ENCODE measurements around the gene EGR4.

EGR4 gene

GRCh38 chr2:73297151-73297559 lies 3.8 kb upstream of the EGR4 start:
- no peak for DNase-seq (ENCODE audit: low read depth, low spot score)
- peaks cover 59% of the 10 kb centered on the region for H3K27me3 ChIP-seq (ENCODE audit: insufficient read depth, insufficient read length)

GRCh38 chr2:73295751-73296400 lies 2.5 kb upstream of the EGR4 start:
- H3K4me1 ChIP-seq (ENCODE audit: insufficient read depth, insufficient read length), result peaks cover 5% of the 10 kb centered on the region
- H3K36me3 ChIP-seq (ENCODE audit: insufficient read depth, insufficient read length, low read length), result no peaks in the 10 kb centered on the region
- DNase-seq (ENCODE audit: low read depth, low spot score), result no peak
- TF ChIP-seq ZNF274 (IDR thresholded peaks at IDR 0.05; ENCODE audit: low read depth, low read length), result no peak
- TF ChIP-seq SUZ12 (IDR thresholded peaks at IDR 0.05; ENCODE audit: extremely low read depth, insufficient read depth, insufficient read length), result no peak
- no peak for TF ChIP-seq YY1 (IDR thresholded peaks at IDR 0.05; ENCODE audit: insufficient read depth, insufficient read length)
- no peak overlapping the region for H3K9ac ChIP-seq (ENCODE audit: insufficient read length, low read depth)
- peaks cover 72% of the 10 kb centered on the region for H3K27me3 ChIP-seq (ENCODE audit: insufficient read depth, insufficient read length)
- no peaks in the 10 kb centered on the region for H3K9me3 ChIP-seq (ENCODE audit: insufficient read depth, low read length)
- no peak overlapping the region for H3K4me3 ChIP-seq (ENCODE audit: insufficient read length, low read depth)

More at GRCh38 chr2:73297151-73297559, 3.8 kb upstream of the EGR4 start:
- Histone ChIP-seq H3K4me1 (ENCODE audit: insufficient read depth, insufficient read length) (peaks cover 5% of the 10 kb centered on the region), H3K4me3 (ENCODE audit: insufficient read length, low read depth) (no peak overlapping the region), H3K36me3 (ENCODE audit: insufficient read depth, insufficient read length, low read length) (no peaks in the 10 kb centered on the region), H3K9me3 (ENCODE audit: insufficient read depth, low read length) (no peaks in the 10 kb centered on the region), H3K9ac (ENCODE audit: insufficient read length, low read depth) (no peak overlapping the region)
- TF ChIP-seq YY1 (IDR thresholded peaks at IDR 0.05; ENCODE audit: insufficient read depth, insufficient read length) (no peak), ZNF274 (IDR thresholded peaks at IDR 0.05; ENCODE audit: low read depth, low read length) (no peak), SUZ12 (IDR thresholded peaks at IDR 0.05; ENCODE audit: extremely low read depth, insufficient read depth, insufficient read length) (no peak)

GRCh38 chr2:73294239-73294638 lies 891 bp upstream of the EGR4 start:
- Histone ChIP-seq H3K4me3 (ENCODE audit: insufficient read length, low read depth) (no peak overlapping the region), H3K9ac (ENCODE audit: insufficient read length, low read depth) (no peak overlapping the region), H3K4me1 (ENCODE audit: insufficient read depth, insufficient read length) (peaks cover 5% of the 10 kb centered on the region)

GRCh38 chr2:73292906-73293533 lies 328 bp downstream of the EGR4 start:
- no peak for TF ChIP-seq ZNF274 (IDR thresholded peaks at IDR 0.05; ENCODE audit: low read depth, low read length)
- peak; percentile 90 for TF ChIP-seq SUZ12 (IDR thresholded peaks at IDR 0.05; ENCODE audit: extremely low read depth, insufficient read depth, insufficient read length)
- TF ChIP-seq YY1 (IDR thresholded peaks at IDR 0.05; ENCODE audit: insufficient read depth, insufficient read length), result no peak
- Histone ChIP-seq H3K4me1 (ENCODE audit: insufficient read depth, insufficient read length) (peaks cover 5% of the 10 kb centered on the region), H3K9me3 (ENCODE audit: insufficient read depth, low read length) (no peaks in the 10 kb centered on the region), H3K9ac (ENCODE audit: insufficient read length, low read depth) (peak overlapping the region; percentile 32), H3K27me3 (ENCODE audit: insufficient read depth, insufficient read length) (peaks cover 100% of the 10 kb centered on the region), H3K36me3 (ENCODE audit: insufficient read depth, insufficient read length, low read length) (no peaks in the 10 kb centered on the region), H3K4me3 (ENCODE audit: insufficient read length, low read depth) (peak overlapping the region; percentile 52)
- no peak for DNase-seq (ENCODE audit: low read depth, low spot score)

More at GRCh38 chr2:73294239-73294638, 891 bp upstream of the EGR4 start:
- H3K9me3 ChIP-seq (ENCODE audit: insufficient read depth, low read length), result no peaks in the 10 kb centered on the region
- H3K36me3 ChIP-seq (ENCODE audit: insufficient read depth, insufficient read length, low read length), result no peaks in the 10 kb centered on the region
- DNase-seq (ENCODE audit: low read depth, low spot score), result no peak
- TF ChIP-seq ZNF274 (IDR thresholded peaks at IDR 0.05; ENCODE audit: low read depth, low read length) (no peak), YY1 (IDR thresholded peaks at IDR 0.05; ENCODE audit: insufficient read depth, insufficient read length) (no peak), SUZ12 (IDR thresholded peaks at IDR 0.05; ENCODE audit: extremely low read depth, insufficient read depth, insufficient read length) (no peak)
- H3K27me3 ChIP-seq (ENCODE audit: insufficient read depth, insufficient read length), result peaks cover 88% of the 10 kb centered on the region

- Histone ChIP-seq H3K4me3 (ENCODE audit: insufficient read length, low read depth) (peak overlapping the region; percentile 52), H3K36me3 (ENCODE audit: insufficient read depth, insufficient read length, low read length) (no peaks in the 10 kb centered on the region), H3K4me1 (ENCODE audit: insufficient read depth, insufficient read length) (peaks cover 5% of the 10 kb centered on the region), H3K9me3 (ENCODE audit: insufficient read depth, low read length) (no peaks in the 10 kb centered on the region), H3K27me3 (ENCODE audit: insufficient read depth, insufficient read length) (peaks cover 100% of the 10 kb centered on the region), H3K9ac (ENCODE audit: insufficient read length, low read depth) (no peak overlapping the region)
- DNase-seq (ENCODE audit: low read depth, low spot score), result no peak
- no peak for TF ChIP-seq YY1 (IDR thresholded peaks at IDR 0.05; ENCODE audit: insufficient read depth, insufficient read length)
- no peak for TF ChIP-seq ZNF274 (IDR thresholded peaks at IDR 0.05; ENCODE audit: low read depth, low read length)
- TF ChIP-seq SUZ12 (IDR thresholded peaks at IDR 0.05; ENCODE audit: extremely low read depth, insufficient read depth, insufficient read length), result no peak
Measured at GRCh38 chr2:73292316-73292905, 937 bp downstream of the EGR4 start.

GRCh38 chr2:73291461-73292315 lies 1.7 kb downstream of the EGR4 start:
- H3K27me3 ChIP-seq (ENCODE audit: insufficient read depth, insufficient read length), result peaks cover 100% of the 10 kb centered on the region
- no peak overlapping the region for H3K9ac ChIP-seq (ENCODE audit: insufficient read length, low read depth)
- peak; percentile 48 for DNase-seq (ENCODE audit: low read depth, low spot score)
- peak overlapping the region; percentile 52 for H3K4me3 ChIP-seq (ENCODE audit: insufficient read length, low read depth)
- peaks cover 5% of the 10 kb centered on the region for H3K4me1 ChIP-seq (ENCODE audit: insufficient read depth, insufficient read length)
- H3K9me3 ChIP-seq (ENCODE audit: insufficient read depth, low read length), result no peaks in the 10 kb centered on the region
- TF ChIP-seq YY1 (IDR thresholded peaks at IDR 0.05; ENCODE audit: insufficient read depth, insufficient read length) (no peak), SUZ12 (IDR thresholded peaks at IDR 0.05; ENCODE audit: extremely low read depth, insufficient read depth, insufficient read length) (peak; percentile 84)
- no peaks in the 10 kb centered on the region for H3K36me3 ChIP-seq (ENCODE audit: insufficient read depth, insufficient read length, low read length)

All from NT2/D1 (cell line).